ENCODE results near the gene PNPLA6. TPM values are rescaled to one million over a fixed set of nuclear protein-coding genes. Genes with fewer than 3 reads are reported as not detected.

PNPLA6 gene
- polyA plus RNA-seq, 1 donor (not counting 4 experiments of a cell fraction or from before 2014, with no cell fraction given), result 22.4 TPM

GRCh38 chr19:7579182-7579581, 43.7 kb downstream of the PNPLA6 start:
- H3K4me3 ChIP-seq (ENCODE audit: control insufficient read depth in 2 of 3, extremely low read depth in 1 of 3, insufficient read depth in 2 of 3, low read depth in 1 of 3, low read length in 3 of 3), result no peak overlapping the region
- no peaks in the 10 kb centered on the region for H3K36me3 ChIP-seq (ENCODE audit: control insufficient read depth in 2 of 2, extremely low read depth in 1 of 2, insufficient read depth in 2 of 2, low read length in 2 of 2)
- H3K9ac ChIP-seq (ENCODE audit: control insufficient read depth, extremely low read depth, insufficient read depth, low read length), result no peak overlapping the region
- no peak overlapping the region for H3K4me2 ChIP-seq (ENCODE audit: control insufficient read depth, extremely low read depth, insufficient read depth, low read depth, low read length)
- no peak for TF ChIP-seq EZH2 (IDR thresholded peaks at IDR 0.05; ENCODE audit: low read length)
- no peak for TF ChIP-seq CTCF (optimal IDR thresholded peaks at IDR 0.05 in 1 of 3, IDR thresholded peaks at IDR 0.05 in 1 of 3, conservative IDR thresholded peaks at IDR 0.05 in 1 of 3; ENCODE audit: extremely low read depth in 1 of 3, insufficient read depth in 2 of 3, low read length in 3 of 3)
- no peaks in the 10 kb centered on the region for H4K20me1 ChIP-seq (ENCODE audit: control insufficient read depth, extremely low read depth, insufficient read depth, low read length)
- H3K79me2 ChIP-seq (ENCODE audit: control insufficient read depth, insufficient read depth, low read length), result no peaks in the 10 kb centered on the region
- no peak overlapping the region for H2AFZ ChIP-seq (ENCODE audit: control insufficient read depth, low read length)
- FAIRE-seq (no peak), DNase-seq (ENCODE audit: low read depth, low spot score) (no peak)
- H3K4me1 ChIP-seq (ENCODE audit: control insufficient read depth, extremely low read depth, insufficient read depth, low read length), result no peaks in the 10 kb centered on the region
- peaks cover 6% of the 10 kb centered on the region for H3K27me3 ChIP-seq (ENCODE audit: control insufficient read depth, extremely low read depth, insufficient read depth, low read length)
- H3K27ac ChIP-seq (ENCODE audit: control insufficient read depth, insufficient read depth, low read length), result no peak overlapping the region
- dilution Hi-C loops (cut with MboI; ENCODE audit: extremely low pct_ligation_motif_present, low sequenced_read_pairs), result no loop called here
- H3K9me1 ChIP-seq (ENCODE audit: control insufficient read depth, extremely low read depth, insufficient read depth, low read length), result no peaks in the 10 kb centered on the region
- no peaks in the 10 kb centered on the region for H3K9me3 ChIP-seq (ENCODE audit: control insufficient read depth, low read depth, low read length)

- no peak for TF ChIP-seq CTCF (optimal IDR thresholded peaks at IDR 0.05 in 1 of 3, IDR thresholded peaks at IDR 0.05 in 1 of 3, conservative IDR thresholded peaks at IDR 0.05 in 1 of 3; ENCODE audit: extremely low read depth in 1 of 3, insufficient read depth in 2 of 3, low read length in 3 of 3)
- TF ChIP-seq EZH2 (IDR thresholded peaks at IDR 0.05; ENCODE audit: low read length), result no peak
- H4K20me1 ChIP-seq (ENCODE audit: control insufficient read depth, extremely low read depth, insufficient read depth, low read length), result no peaks in the 10 kb centered on the region
- dilution Hi-C loops (cut with MboI; ENCODE audit: extremely low pct_ligation_motif_present, low sequenced_read_pairs), result no loop called here
- no peaks in the 10 kb centered on the region for H3K79me2 ChIP-seq (ENCODE audit: control insufficient read depth, insufficient read depth, low read length)
- FAIRE-seq, result no peak
- H3K4me1 ChIP-seq (ENCODE audit: control insufficient read depth, extremely low read depth, insufficient read depth, low read length), result no peaks in the 10 kb centered on the region
- no peak overlapping the region for H3K4me2 ChIP-seq (ENCODE audit: control insufficient read depth, extremely low read depth, insufficient read depth, low read depth, low read length)
- no peaks in the 10 kb centered on the region for H3K36me3 ChIP-seq (ENCODE audit: control insufficient read depth in 2 of 2, extremely low read depth in 1 of 2, insufficient read depth in 2 of 2, low read length in 2 of 2)
- no peak overlapping the region for H3K4me3 ChIP-seq (ENCODE audit: control insufficient read depth in 2 of 3, extremely low read depth in 1 of 3, insufficient read depth in 2 of 3, low read depth in 1 of 3, low read length in 3 of 3)
- H3K9me3 ChIP-seq (ENCODE audit: control insufficient read depth, low read depth, low read length), result no peaks in the 10 kb centered on the region
- H3K27me3 ChIP-seq (ENCODE audit: control insufficient read depth, extremely low read depth, insufficient read depth, low read length), result peaks cover 6% of the 10 kb centered on the region
- H3K9me1 ChIP-seq (ENCODE audit: control insufficient read depth, extremely low read depth, insufficient read depth, low read length), result no peaks in the 10 kb centered on the region
- no peak overlapping the region for H3K9ac ChIP-seq (ENCODE audit: control insufficient read depth, extremely low read depth, insufficient read depth, low read length)
- no peak overlapping the region for H3K27ac ChIP-seq (ENCODE audit: control insufficient read depth, insufficient read depth, low read length)
- H2AFZ ChIP-seq (ENCODE audit: control insufficient read depth, low read length), result no peak overlapping the region
- DNase-seq (ENCODE audit: low read depth, low spot score), result no peak
These were observed 46.9 kb downstream of the PNPLA6 start for GRCh38 chr19:7582446-7582845.

All from keratinocyte (primary cell).